Loucy (cell line): ENCODE data around the gene KDM4C.
"Not testable (repeated sequence)": the region's sequence is repeated elsewhere in the genome, so short reads cannot be mapped to it uniquely, and the experiment has no call there.

Source experiments
- H2AFZ ChIP-seq: fragments of 200-600 bp; sonication (generic); 2 replicates; pipeline ENCODE4 v1.6.0; 2016; ENCODE audit warnings: antibody characterized with exemption, mild to moderate bottlenecking, low read length, moderate library complexity
- H3F3A ChIP-seq: fragments of 200-600 bp; 2 replicates; pipeline ENCODE4 v1.6.0; 2016; ENCODE audit warnings: antibody characterized with exemption, low read depth, mild to moderate bottlenecking
- H3K27me3 ChIP-seq: fragments of 200-600 bp; sonication (generic); 2 replicates; pipeline ENCODE4 v1.6.1; 2014; ENCODE audit warnings: low read length, mild to moderate bottlenecking; ENCODE audit not compliant: insufficient read depth, poor library complexity, severe bottlenecking
- H3K36me3 ChIP-seq: fragments of 200-600 bp; sonication (generic); 2 replicates; pipeline ENCODE4 v1.6.1; 2016; ENCODE audit warnings: low read length; ENCODE audit not compliant: insufficient read depth
- H3K4me1 ChIP-seq: fragments of 200-600 bp; sonication (generic); 2 replicates; pipeline ENCODE4 v1.5.1; 2014; ENCODE audit warnings: low read length, mild to moderate bottlenecking; ENCODE audit not compliant: insufficient read depth, poor library complexity, severe bottlenecking
- H3K4me2 ChIP-seq: fragments of 200-600 bp; sonication (generic); 2 replicates; pipeline ENCODE4 v1.6.0; 2014; ENCODE audit warnings: antibody characterized with exemption, low read length, low read depth, mild to moderate bottlenecking; ENCODE audit not compliant: poor library complexity, severe bottlenecking
- H3K4me3 ChIP-seq: fragments of 200-600 bp; sonication (generic); 2 replicates; pipeline ENCODE4 v1.5.1; 2014; ENCODE audit warnings: low read length, mild to moderate bottlenecking, mixed read lengths; ENCODE audit not compliant: poor library complexity, severe bottlenecking
- H3K79me2 ChIP-seq: fragments of 200-600 bp; sonication (generic); 2 replicates; pipeline ENCODE4 v1.6.1; 2014; ENCODE audit warnings: low read length; ENCODE audit not compliant: insufficient read depth
- H3K9ac ChIP-seq: fragments of 200-600 bp; sonication (generic); 2 replicates; pipeline ENCODE4 v1.6.0; 2014; ENCODE audit warnings: mild to moderate bottlenecking, low read depth, low read length, moderate library complexity; ENCODE audit not compliant: poor library complexity, severe bottlenecking
- H3K9me2 ChIP-seq: fragments of 200-600 bp; sonication (generic); replicated peaks from 2 replicates; pipeline ENCODE4 v1.6.1; 2016; ENCODE audit warnings: low read depth, low read length, mixed read lengths
- H3K9me3 ChIP-seq: fragments of 200-600 bp; sonication (generic); 2 replicates; pipeline ENCODE4 v1.6.1; 2014; ENCODE audit warnings: mild to moderate bottlenecking, antibody characterized with exemption, low read length, low read depth; ENCODE audit not compliant: insufficient read depth
- H4K20me1 ChIP-seq: fragments of 200-600 bp; sonication (generic); 2 replicates; pipeline ENCODE4 v1.6.0; 2014; ENCODE audit warnings: antibody characterized with exemption, low read length, mild to moderate bottlenecking; ENCODE audit not compliant: insufficient read depth, poor library complexity, severe bottlenecking
- CTCF ChIP-seq: fragments of 200-600 bp; sonication (generic); conservative IDR thresholded peaks from 2 replicates; pipeline ENCODE4 v1.5.1; 2014; ENCODE audit warnings: mild to moderate bottlenecking, antibody characterized with exemption, low read length
- EZH2phosphoT487 ChIP-seq: fragments of 200-600 bp; IDR thresholded peaks from 2 replicates; pipeline ENCODE4 v1.6.1; 2018; ENCODE audit warnings: antibody characterized with exemption, mild to moderate bottlenecking, moderate library complexity, borderline replicate concordance

Gene KDM4C

GRCh38 chr9:6944896-6945295 is 187.1 kb downstream of the KDM4C start:
- TF ChIP-seq EZH2phosphoT487: no peak
- Histone ChIP-seq H3K9me2 (no peaks in the 10 kb centered on the region), H3K4me2 (no peak overlapping the region), H4K20me1 (no peaks in the 10 kb centered on the region), H3K27me3 (no peaks in the 10 kb centered on the region), H3K4me1 (peaks cover 5% of the 10 kb centered on the region), H3K4me3 (no peak overlapping the region), H3K36me3 (peaks cover 5% of the 10 kb centered on the region; the same call in 1 of the 2 replicates), H3K9ac (no peak overlapping the region), H3K9me3 (no peaks in the 10 kb centered on the region), H3F3A (no peaks in the 10 kb centered on the region), H3K79me2 (no peaks in the 10 kb centered on the region), H2AFZ (no peak overlapping the region)

- Histone ChIP-seq H3K27me3 (no peaks in the 10 kb centered on the region), H3K4me2 (no peak overlapping the region), H3F3A (no peaks in the 10 kb centered on the region), H4K20me1 (no peaks in the 10 kb centered on the region), H2AFZ (no peak overlapping the region), H3K9me3 (no peaks in the 10 kb centered on the region), H3K4me3 (no peak overlapping the region), H3K4me1 (peaks cover 5% of the 10 kb centered on the region), H3K79me2 (no peaks in the 10 kb centered on the region), H3K9me2 (no peaks in the 10 kb centered on the region), H3K36me3 (no peaks in the 10 kb centered on the region), H3K9ac (no peak overlapping the region)
- TF ChIP-seq EZH2phosphoT487: no peak
- TF ChIP-seq CTCF: no peak
These were observed 188.0 kb downstream of the KDM4C start for GRCh38 chr9:6945816-6946215.

GRCh38 chr9:6946583-6947166 is 188.9 kb downstream of the KDM4C start:
- H3F3A ChIP-seq: no peaks in the 10 kb centered on the region
- no peaks in the 10 kb centered on the region for H3K79me2 ChIP-seq
- H3K4me1 ChIP-seq: peaks cover 5% of the 10 kb centered on the region
- H3K4me3 ChIP-seq: no peak overlapping the region
- H3K36me3 ChIP-seq: no peaks in the 10 kb centered on the region
- no peak overlapping the region for H3K4me2 ChIP-seq
- H3K9me3 ChIP-seq: no peaks in the 10 kb centered on the region
- H3K9me2 ChIP-seq: no peaks in the 10 kb centered on the region
- no peaks in the 10 kb centered on the region for H4K20me1 ChIP-seq
- no peaks in the 10 kb centered on the region for H3K27me3 ChIP-seq
- TF ChIP-seq EZH2phosphoT487 (no peak), CTCF (no peak)
- no peak overlapping the region for H2AFZ ChIP-seq
- no peak overlapping the region for H3K9ac ChIP-seq

- not testable (repeated sequence) for H3K9me3 ChIP-seq, H3K9ac ChIP-seq, H3K4me1 ChIP-seq, H3K4me2 ChIP-seq, H4K20me1 ChIP-seq, H3K9me2 ChIP-seq, H3K79me2 ChIP-seq, H3K4me3 ChIP-seq, H3K36me3 ChIP-seq, H3K27me3 ChIP-seq, H3F3A ChIP-seq, H2AFZ ChIP-seq
These were observed 191.1 kb downstream of the KDM4C start for GRCh38 chr9:6948921-6949320.
